Ovary (tissue), 9 donors: Measurements from ENCODE around the gene ZFP2. TPM values are rescaled to one million over a fixed set of nuclear protein-coding genes. Genes with fewer than 3 reads are reported as not detected.
"Not testable (repeated sequence)": the region's sequence is repeated elsewhere in the genome, so short reads cannot be mapped to it uniquely, and the experiment has no call there.

Experiments
- DNase-seq, 5 donors: peaks; one replicate each; pipeline ENCODE4 v3.0.0-alpha.2; 2019 to 2020
- H3K27ac ChIP-seq, 2 donors: fragments of 200-600 bp; one replicate each; pipeline versions ENCODE4 v1.5.1 to v1.8.0; 2019 to 2022
- H3K27me3 ChIP-seq: fragments of 200-600 bp; one replicate; pipeline ENCODE4 v1.8.0; 2022
- H3K36me3 ChIP-seq: fragments of 200-600 bp; sonication (generic); one replicate; pipeline ENCODE4 v1.5.1; 2019
- H3K4me1 ChIP-seq: one replicate; pipeline ENCODE4 v1.8.1; 2013; ENCODE audit warnings: mild to moderate bottlenecking, moderate library complexity; ENCODE audit not compliant: insufficient read depth
- H3K4me3 ChIP-seq: fragments of 200-600 bp; sonication (generic); one replicate; pipeline ENCODE4 v1.5.1; 2017
- H3K9me3 ChIP-seq, 2 donors: fragments of 200-600 bp in 1 of 2; sonication (generic) in 1 of 2; one replicate each; pipeline versions ENCODE4 v1.5.1 to v1.8.1; 2013 to 2019; ENCODE audit warnings: mild to moderate bottlenecking in 1 of 2, moderate library complexity in 1 of 2
- EP300 ChIP-seq: sonication (generic); formaldehyde crosslinking; IDR thresholded peaks from one replicate; pipeline ENCODE4 v1.6.1; 2017; ENCODE audit warnings: antibody characterized with exemption
- POLR2A ChIP-seq: fragments of 450-650 bp; IDR thresholded peaks from one replicate; pipeline ENCODE4 v1.6.1; 2017; ENCODE audit warnings: antibody characterized with exemption, mild to moderate bottlenecking, moderate library complexity
- WGBS, 3 donors: extraction: QIAGEN DNeasy Blood & Tissue Kit in 1 of 3; methylation state at CpG; one replicate each; pipeline versions ENCODE4 v1.1.5 to v1.1.7; 2013 to 2017; 5-methylcytosine and 5-hydroxymethylcytosine counted together
- intact Hi-C, 4 donors: fragments of 100-400 bp; cut with DNase I; formaldehyde crosslinking; loops; one replicate each; pipeline versions ENCODE4 v1.11.0 to v1.15.1; 2022 to 2023
- polyA plus RNA-seq, 2 donors: library from polyadenylated mRNA; stranded (reverse); fragments of 200-250 nt in 1 of 2; fragments of 350-450 nt in 1 of 2; fragmentation: Illumina TruSeq in 1 of 2; extraction: RNeasy Lipid Tissue Mini Kit (QIAGEN cat#74804) in 1 of 2; gene quantifications; one replicate each; pipeline ENCODE4 v1.2.3, GENCODE V29; 2013 to 2014
- total RNA-seq, 7 donors: library from RNA; depleted of rRNA in 2 of 7; stranded (reverse); fragments of >200 nt in 2 of 7; fragmentation: NEBNext Ultra II Directional in 3 of 7; extraction: Animal tissue kit (Norgen Biotek cat#: 25700) in 3 of 7; gene quantifications; one replicate each; pipeline versions ENCODE4 v1.1.0 to v1.2.4, GENCODE V29; 2016 to 2023
- TF ChIP-seq, protein P1 (sequence below), 3 donors: fragments of 450-650 bp in 2 of 3; fragments of 200-600 bp in 1 of 3; IDR thresholded peaks; one replicate each; pipeline versions ENCODE4 v1.5.1 to v1.8.0; 2016 to 2022; ENCODE audit warnings: antibody characterized with exemption in 3 of 3, mild to moderate bottlenecking in 1 of 3
- donor health status: DM: no; HTN: no; CAD: no; lungs with moderate emphysema.
- donor health status: DM: no; HTN: no; CAD: no.
- donor health status: Bipolar disorder and iron deficiency.
- donor health status: DM: yes; HTN: yes; CAD: no.
- donor health status: DM: no; HTN: no; CAD: no.
- donor health status: DM: yes; HTN: yes; CAD: no.

Gene ZFP2
- total and polyA plus RNA-seq, 9 donors = 1.1 to 4.2 (median 3.3) TPM

DNA sequence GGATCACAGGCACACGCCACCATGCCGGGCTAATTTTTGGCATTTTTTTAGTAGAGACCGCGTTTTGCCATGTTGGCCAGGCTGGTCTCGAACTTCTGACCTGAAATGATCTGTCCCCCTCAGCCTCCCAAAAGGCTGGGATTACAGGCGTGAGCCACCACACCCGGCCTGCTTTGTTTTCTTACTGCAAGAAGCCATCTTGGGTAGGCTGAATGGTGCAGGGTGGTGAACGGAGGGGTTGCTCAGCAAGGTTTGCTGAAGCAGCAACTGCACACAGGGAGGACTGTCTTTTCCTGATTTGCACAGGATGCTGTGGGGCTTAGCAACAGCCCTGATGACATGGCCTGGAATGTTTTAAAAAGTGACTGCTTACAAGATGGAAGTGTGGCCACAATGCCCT lies 25.3 kb upstream of the ZFP2 start:
- TF ChIP-seq EP300 = no peak
- Histone ChIP-seq H3K9me3 (peaks cover 0 to 9% of the 10 kb centered on the region in 2 donors), H3K4me1 (no peaks in the 10 kb centered on the region), H3K27ac (no peak overlapping the region), H3K36me3 (no peaks in the 10 kb centered on the region), H3K27me3 (no peaks in the 10 kb centered on the region), H3K4me3 (no peak overlapping the region)
- no peak for DNase-seq
- WGBS, 3 donors = 92 to 98% (median 98%) methylated on average over 8 of the region's 8 CpGs
- intact Hi-C loops = no loop called here

DNA sequence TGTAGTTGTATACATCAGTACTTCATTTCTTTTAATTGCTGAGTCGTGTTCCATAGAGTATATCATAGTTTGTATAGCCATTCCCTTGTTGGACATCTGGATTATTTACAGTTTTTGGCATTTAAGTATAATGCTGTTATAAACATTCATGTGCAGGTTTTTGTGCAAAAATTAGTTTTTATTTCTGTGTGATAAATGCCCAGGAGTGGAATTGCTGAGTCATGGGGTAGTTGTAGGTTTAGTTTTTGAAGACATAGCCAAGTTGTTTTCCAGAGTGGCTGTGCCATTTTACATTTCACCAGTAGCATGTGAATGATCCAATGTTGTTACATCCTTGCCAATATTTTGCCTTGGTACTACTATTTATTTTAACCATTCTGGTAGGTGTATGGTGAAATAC lies 23.4 kb upstream of the ZFP2 start:
- Histone ChIP-seq H3K9me3 (peaks cover 0 to 22% of the 10 kb centered on the region in 2 donors), H3K4me3 (no peak overlapping the region), H3K27ac (no peak overlapping the region), H3K4me1 (no peaks in the 10 kb centered on the region), H3K27me3 (no peaks in the 10 kb centered on the region), H3K36me3 (no peaks in the 10 kb centered on the region)
- DNase-seq = no peak
- intact Hi-C loops = no loop called here
- TF ChIP-seq EP300 (no peak), POLR2A (no peak)
- TF ChIP-seq, protein P1, sequence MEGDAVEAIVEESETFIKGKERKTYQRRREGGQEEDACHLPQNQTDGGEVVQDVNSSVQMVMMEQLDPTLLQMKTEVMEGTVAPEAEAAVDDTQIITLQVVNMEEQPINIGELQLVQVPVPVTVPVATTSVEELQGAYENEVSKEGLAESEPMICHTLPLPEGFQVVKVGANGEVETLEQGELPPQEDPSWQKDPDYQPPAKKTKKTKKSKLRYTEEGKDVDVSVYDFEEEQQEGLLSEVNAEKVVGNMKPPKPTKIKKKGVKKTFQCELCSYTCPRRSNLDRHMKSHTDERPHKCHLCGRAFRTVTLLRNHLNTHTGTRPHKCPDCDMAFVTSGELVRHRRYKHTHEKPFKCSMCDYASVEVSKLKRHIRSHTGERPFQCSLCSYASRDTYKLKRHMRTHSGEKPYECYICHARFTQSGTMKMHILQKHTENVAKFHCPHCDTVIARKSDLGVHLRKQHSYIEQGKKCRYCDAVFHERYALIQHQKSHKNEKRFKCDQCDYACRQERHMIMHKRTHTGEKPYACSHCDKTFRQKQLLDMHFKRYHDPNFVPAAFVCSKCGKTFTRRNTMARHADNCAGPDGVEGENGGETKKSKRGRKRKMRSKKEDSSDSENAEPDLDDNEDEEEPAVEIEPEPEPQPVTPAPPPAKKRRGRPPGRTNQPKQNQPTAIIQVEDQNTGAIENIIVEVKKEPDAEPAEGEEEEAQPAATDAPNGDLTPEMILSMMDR (IDR thresholded peaks at IDR 0.05) = no peak
- 99 to 100% (median 100%) methylated on average over 1 of the region's 1 CpG for WGBS, 3 donors

DNA sequence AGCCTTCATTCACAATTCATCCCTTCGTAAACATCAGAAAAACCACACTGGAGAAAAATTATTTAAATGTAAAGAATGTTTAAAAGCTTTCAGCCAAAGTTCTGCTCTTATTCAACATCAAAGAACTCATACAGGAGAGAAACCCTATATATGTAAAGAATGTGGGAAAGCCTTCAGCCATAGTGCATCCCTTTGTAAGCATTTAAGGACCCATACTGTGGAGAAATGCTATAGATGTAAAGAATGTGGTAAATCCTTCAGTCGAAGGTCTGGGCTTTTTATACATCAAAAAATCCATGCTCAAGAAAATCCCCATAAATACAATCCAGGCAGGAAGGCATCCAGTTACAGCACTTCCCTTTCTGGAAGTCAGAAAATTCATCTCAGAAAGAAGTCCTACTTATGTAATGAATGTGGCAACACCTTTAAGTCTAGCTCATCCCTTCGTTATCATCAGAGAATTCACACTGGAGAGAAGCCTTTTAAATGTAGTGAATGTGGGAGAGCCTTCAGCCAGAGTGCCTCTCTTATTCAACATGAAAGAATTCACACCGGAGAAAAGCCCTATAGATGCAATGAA lies 12.5 kb upstream of the ZFP2 start:
- DNase-seq, H3K27ac ChIP-seq, intact Hi-C loops, H3K36me3 ChIP-seq, H3K27me3 ChIP-seq, H3K4me3 ChIP-seq, H3K4me1 ChIP-seq: not testable (repeated sequence)
- WGBS, 3 donors = 97 to 99% (median 99%) methylated on average over 4 of the region's 4 CpGs
- peaks cover 3 to 53% of the 10 kb centered on the region in 2 donors for H3K9me3 ChIP-seq

DNA sequence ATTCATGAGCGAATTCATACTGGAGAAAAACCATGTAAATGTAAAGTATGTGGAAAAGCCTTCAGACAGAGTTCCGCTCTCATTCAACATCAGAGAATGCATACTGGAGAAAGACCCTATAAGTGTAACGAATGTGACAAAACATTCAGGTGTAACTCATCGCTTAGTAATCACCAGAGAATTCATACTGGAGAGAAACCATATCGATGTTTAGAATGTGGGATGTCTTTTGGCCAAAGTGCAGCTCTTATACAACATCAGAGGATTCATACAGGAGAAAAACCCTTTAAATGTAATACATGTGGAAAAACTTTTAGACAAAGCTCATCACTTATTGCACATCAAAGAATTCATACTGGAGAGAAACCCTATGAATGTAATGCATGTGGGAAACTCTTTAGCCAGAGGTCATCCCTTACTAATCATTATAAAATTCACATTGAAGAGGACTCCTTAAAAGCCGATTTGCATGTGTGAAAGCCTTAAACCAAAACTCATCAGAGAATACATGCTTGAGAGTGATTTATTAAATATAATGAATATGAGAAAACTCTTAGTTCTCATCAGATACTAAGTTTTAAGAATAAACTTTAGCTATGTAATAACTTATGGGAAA lies 11.8 kb upstream of the ZFP2 start:
- Histone ChIP-seq H3K4me1 (no peaks in the 10 kb centered on the region), H3K27ac (no peak overlapping the region), H3K9me3 (peaks cover 3 to 51% of the 10 kb centered on the region in 2 donors), H3K4me3 (no peak overlapping the region), H3K36me3 (no peaks in the 10 kb centered on the region), H3K27me3 (no peaks in the 10 kb centered on the region)
- 97 to 99% (median 98%) methylated on average over 6 of the region's 6 CpGs for WGBS, 3 donors
- TF ChIP-seq, protein P1 (IDR thresholded peaks at IDR 0.05) = no peak
- no peak for TF ChIP-seq POLR2A
- no peak for TF ChIP-seq EP300
- intact Hi-C loops = no loop called here
- no peak for DNase-seq

DNA sequence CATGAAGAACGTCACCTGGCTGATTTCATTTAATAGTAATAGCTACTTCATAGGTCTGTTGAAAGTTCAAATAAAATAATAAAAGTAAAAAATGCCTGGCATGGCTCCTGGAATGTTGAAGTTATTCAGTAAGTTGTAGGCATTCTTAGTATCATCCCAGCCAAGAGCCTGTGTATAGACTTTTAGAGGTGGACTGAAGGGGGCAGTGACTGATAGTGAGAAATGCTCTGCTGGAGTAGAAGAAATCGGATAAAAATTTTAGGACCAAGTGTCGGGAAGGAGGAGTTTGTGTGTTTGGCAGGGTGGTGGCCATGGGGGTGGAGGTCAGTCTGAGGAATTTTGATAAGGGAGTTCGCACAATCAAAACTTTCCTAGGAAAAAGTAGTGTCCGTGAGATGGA lies 3.6 kb downstream of the ZFP2 start:
- no peaks in the 10 kb centered on the region for H3K4me1 ChIP-seq
- H3K9me3 ChIP-seq = no peaks in the 10 kb centered on the region
- H3K27me3 ChIP-seq = no peaks in the 10 kb centered on the region
- 73 to 82% (median 79%) methylated on average over 5 of the region's 5 CpGs for WGBS, 3 donors
- no peaks in the 10 kb centered on the region for H3K36me3 ChIP-seq
- no peak overlapping the region for H3K4me3 ChIP-seq
- intact Hi-C loops = no loop called here
- DNase-seq = no peak
- no peak overlapping the region for H3K27ac ChIP-seq
- TF ChIP-seq POLR2A (no peak), EP300 (no peak)
- TF ChIP-seq, protein P1 (IDR thresholded peaks at IDR 0.05) = no peak
